ENCODE data around the gene NPY5R. TPM values are rescaled to one million over a fixed set of nuclear protein-coding genes. Genes with fewer than 3 reads are reported as not detected.

The NPY5R gene
- total and polyA plus RNA-seq, 2 experiments from 2014 or later, result 1.8 to 2.4 TPM

GRCh38 chr4:163384926-163385325 lies 41.2 kb downstream of the NPY5R start:
- Histone ChIP-seq H3K4me1 (ENCODE audit: insufficient read depth) (no peaks in the 10 kb centered on the region), H2AFZ (no peak overlapping the region), H3F3A (replicated peaks; ENCODE audit: low read depth) (no peaks in the 10 kb centered on the region), H3K4me3 (no peak overlapping the region), H4K20me1 (replicated peaks; ENCODE audit: insufficient read depth) (no peaks in the 10 kb centered on the region), H3K27me3 (ENCODE audit: insufficient read depth) (no peaks in the 10 kb centered on the region), H3K9me2 (ENCODE audit: insufficient read depth) (peaks cover 3% of the 10 kb centered on the region; the same call in 1 of the 2 replicates), H3K36me3 (ENCODE audit: insufficient read depth) (no peaks in the 10 kb centered on the region), H3K79me2 (replicated peaks; ENCODE audit: insufficient read depth) (no peaks in the 10 kb centered on the region), H3K4me2 (no peak overlapping the region), H3K27ac (ENCODE audit: low read depth) (no peak overlapping the region)
- TF ChIP-seq EZH2 (IDR thresholded peaks at IDR 0.05; ENCODE audit: low read depth, unreplicated experiment) (no peak), POLR2AphosphoS5 (IDR thresholded peaks at IDR 0.05; ENCODE audit: low read depth) (no peak), ZNF462 (CRISPR knock-in tag; IDR thresholded peaks at IDR 0.05) (no peak), CREB1 (CRISPR knock-in tag; IDR thresholded peaks at IDR 0.05; ENCODE audit: low read depth) (no peak), EZH2phosphoT487 (IDR thresholded peaks at IDR 0.05; ENCODE audit: unreplicated experiment) (no peak), JUNB (IDR thresholded peaks at IDR 0.05; ENCODE audit: unreplicated experiment) (no peak)
- H3K36me3 Mint-ChIP-seq (ENCODE audit: low read depth), result no peaks in the 10 kb centered on the region
- no peak for ATAC-seq
- H3K27ac Mint-ChIP-seq, result no peak overlapping the region
- H3K4me1 Mint-ChIP-seq, result peaks cover 10% of the 10 kb centered on the region; the same call in 2 of the 3 replicates
- H3K27me3 Mint-ChIP-seq (ENCODE audit: insufficient read depth, low read depth, poor library complexity), result no peaks in the 10 kb centered on the region
- no peaks in the 10 kb centered on the region for H3K9me3 Mint-ChIP-seq
- no peak for DNase-seq (ENCODE audit: low spot score)
- no peak overlapping the region for H3K4me3 Mint-ChIP-seq

- no peaks in the 10 kb centered on the region for H3K9me3 Mint-ChIP-seq
- Histone ChIP-seq H3K9me2 (ENCODE audit: insufficient read depth) (peaks cover 3% of the 10 kb centered on the region; the same call in 1 of the 2 replicates), H2AFZ (no peak overlapping the region), H3K79me2 (replicated peaks; ENCODE audit: insufficient read depth) (no peaks in the 10 kb centered on the region), H3K4me1 (ENCODE audit: insufficient read depth) (no peaks in the 10 kb centered on the region), H3K27ac (ENCODE audit: low read depth) (no peak overlapping the region), H3K4me3 (no peak overlapping the region), H3K27me3 (ENCODE audit: insufficient read depth) (no peaks in the 10 kb centered on the region), H3F3A (replicated peaks; ENCODE audit: low read depth) (no peaks in the 10 kb centered on the region), H4K20me1 (replicated peaks; ENCODE audit: insufficient read depth) (no peaks in the 10 kb centered on the region), H3K4me2 (no peak overlapping the region), H3K36me3 (ENCODE audit: insufficient read depth) (no peaks in the 10 kb centered on the region)
- no peak; the same call in 2 of the 3 replicates for ATAC-seq
- TF ChIP-seq CREB1 (CRISPR knock-in tag; IDR thresholded peaks at IDR 0.05; ENCODE audit: low read depth) (no peak), REST (IDR thresholded peaks at IDR 0.05; ENCODE audit: unreplicated experiment) (no peak), EZH2phosphoT487 (IDR thresholded peaks at IDR 0.05; ENCODE audit: unreplicated experiment) (no peak), ZNF331 (CRISPR knock-in tag; IDR thresholded peaks at IDR 0.05; ENCODE audit: low read depth) (no peak), JUNB (IDR thresholded peaks at IDR 0.05; ENCODE audit: unreplicated experiment) (no peak), CTCF (conservative IDR thresholded peaks at IDR 0.05; ENCODE audit: low read depth in 2 of 2) (no peak), EZH2 (IDR thresholded peaks at IDR 0.05; ENCODE audit: low read depth, unreplicated experiment) (no peak)
- no peak overlapping the region for H3K4me3 Mint-ChIP-seq
- no peaks in the 10 kb centered on the region for H3K36me3 Mint-ChIP-seq (ENCODE audit: low read depth)
- H3K4me1 Mint-ChIP-seq, result peaks cover 10% of the 10 kb centered on the region; the same call in 2 of the 3 replicates
- H3K27me3 Mint-ChIP-seq (ENCODE audit: insufficient read depth, low read depth, poor library complexity), result no peaks in the 10 kb centered on the region
- H3K27ac Mint-ChIP-seq, result no peak overlapping the region
- DNase-seq (ENCODE audit: low spot score), result peak; percentile 8
Measured at GRCh38 chr4:163385466-163385865, 41.8 kb downstream of the NPY5R start.

Measured in GM23338 (cell line).